Keratinocyte (primary cell): ENCODE data around the gene SLAMF1. TPM values are rescaled to one million over a fixed set of nuclear protein-coding genes. Genes with fewer than 3 reads are reported as not detected.

Experiments
- DNase-seq: peaks from one replicate; pipeline ENCODE4 v3.0.0-alpha.2; 2011; ENCODE audit warnings: low read depth, missing footprints, low spot score
- FAIRE-seq: peaks from 2 replicates; lab custom pipeline; 2011; peaks lifted over from hg19 to GRCh38; lab: Jason Lieb, UNC
- H2AFZ ChIP-seq: 2 replicates; pipeline ENCODE4 v1.6.0; 2012; ENCODE audit warnings: low read length, control low read depth, inconsistent platforms; ENCODE audit not compliant: control insufficient read depth
- H3K27ac ChIP-seq: 2 replicates; pipeline ENCODE4 v1.5.1; 2011; ENCODE audit warnings: low read length; ENCODE audit not compliant: control insufficient read depth, insufficient read depth
- H3K27me3 ChIP-seq: 3 replicates; pipeline ENCODE4 v1.6.0; 2011; ENCODE audit warnings: low read length; ENCODE audit not compliant: control insufficient read depth, insufficient read depth; ENCODE audit errors: extremely low read depth
- H3K36me3 ChIP-seq, 2 experiments: 2 replicates in 1 of 2; 3 replicates in 1 of 2; pipeline ENCODE4 v1.5.1; 2011; ENCODE audit warnings: low read length in 2 of 2, mild to moderate bottlenecking in 1 of 2; ENCODE audit not compliant: control insufficient read depth in 2 of 2, insufficient read depth in 2 of 2; ENCODE audit errors: extremely low read depth in 1 of 2
- H3K4me1 ChIP-seq: 3 replicates; pipeline ENCODE4 v1.5.1; 2011; ENCODE audit warnings: low read length; ENCODE audit not compliant: control insufficient read depth, insufficient read depth; ENCODE audit errors: extremely low read depth
- H3K4me2 ChIP-seq: 3 replicates; pipeline ENCODE4 v1.6.0; 2011; ENCODE audit warnings: low read depth, low read length; ENCODE audit not compliant: control insufficient read depth, insufficient read depth; ENCODE audit errors: extremely low read depth
- H3K4me3 ChIP-seq, 3 experiments: fragments of 200-600 bp in 1 of 3; sonication (generic) in 1 of 3; 2 replicates in 2 of 3; 3 replicates in 1 of 3; pipeline ENCODE4 v1.5.1; 2011 to 2016; ENCODE audit warnings: low read length in 3 of 3, mild to moderate bottlenecking in 3 of 3, control low read depth in 2 of 3, inconsistent platforms in 1 of 3, low read depth in 1 of 3, mixed read lengths in 1 of 3, mixed run types in 1 of 3, moderate library complexity in 1 of 3; ENCODE audit not compliant: control insufficient read depth in 2 of 3, insufficient read depth in 2 of 3; ENCODE audit errors: extremely low read depth in 1 of 3
- H3K79me2 ChIP-seq: 2 replicates; pipeline ENCODE4 v1.6.0; 2012; ENCODE audit warnings: low read length; ENCODE audit not compliant: control insufficient read depth, insufficient read depth
- H3K9ac ChIP-seq: 3 replicates; pipeline ENCODE4 v1.6.0; 2011; ENCODE audit warnings: low read length; ENCODE audit not compliant: control insufficient read depth, insufficient read depth; ENCODE audit errors: extremely low read depth
- H3K9me1 ChIP-seq: 3 replicates; pipeline ENCODE4 v1.6.0; 2011; ENCODE audit warnings: low read length; ENCODE audit not compliant: control insufficient read depth, insufficient read depth; ENCODE audit errors: extremely low read depth
- H3K9me3 ChIP-seq: 2 replicates; pipeline ENCODE4 v1.5.1; 2012; ENCODE audit warnings: low read depth, low read length; ENCODE audit not compliant: control insufficient read depth
- H4K20me1 ChIP-seq: 3 replicates; pipeline ENCODE4 v1.6.0; 2011; ENCODE audit warnings: low read length; ENCODE audit not compliant: control insufficient read depth, insufficient read depth; ENCODE audit errors: extremely low read depth
- CTCF ChIP-seq, 3 experiments: IDR thresholded peaks in 1 of 3; conservative IDR thresholded peaks in 1 of 3; optimal IDR thresholded peaks in 1 of 3; 2 replicates in 2 of 3; 3 replicates in 1 of 3; pipeline versions ENCODE3 to v1.5.1; 2011; ENCODE audit warnings: low read length in 3 of 3, mild to moderate bottlenecking in 3 of 3, moderate library complexity in 2 of 3, control low read depth in 1 of 3, inconsistent platforms in 1 of 3; ENCODE audit not compliant: insufficient read depth in 2 of 3; ENCODE audit errors: extremely low read depth in 1 of 3
- EZH2 ChIP-seq: IDR thresholded peaks from one replicate; pipeline ENCODE4 v1.6.1; 2012; ENCODE audit warnings: inconsistent platforms, mild to moderate bottlenecking, low read length, moderate library complexity
- dilution Hi-C: fragments of 300-500 bp; cut with MboI; formaldehyde crosslinking; loops from one replicate; pipeline ENCODE4 v1.7.0; 2020; ENCODE audit warnings: low sequenced_read_pairs; ENCODE audit not compliant: extremely low pct_ligation_motif_present
- polyA plus RNA-seq, 5 experiments: library from polyadenylated mRNA; depleted of rRNA in 3 of 5; stranded (reverse) in 3 of 5; stranded (forward) in 1 of 5; unstranded in 1 of 5; fragments of >200 nt; gene quantifications; 1 replicate in 1 of 5; 2 replicates in 3 of 5; 3 replicates in 1 of 5; pipeline versions ENCODE4 v1.2.1 to v1.2.3, GENCODE V29; 2011 to 2012; ENCODE audit warnings: missing spikeins in 2 of 5, low read depth in 1 of 5, low replicate concordance in 1 of 5

SLAMF1 gene
- polyA plus RNA-seq, 1 donor (not counting 4 experiments of a cell fraction or from before 2014, with no cell fraction given): not detected

- Histone ChIP-seq H3K27me3 (no peaks in the 10 kb centered on the region), H3K4me2 (no peak overlapping the region), H3K4me1 (no peaks in the 10 kb centered on the region), H2AFZ (no peak overlapping the region), H3K9me3 (no peaks in the 10 kb centered on the region), H3K4me3 (no peak overlapping the region), H3K9me1 (no peaks in the 10 kb centered on the region), H4K20me1 (no peaks in the 10 kb centered on the region), H3K36me3 (no peaks in the 10 kb centered on the region), H3K9ac (no peak overlapping the region), H3K27ac (no peak overlapping the region), H3K79me2 (no peaks in the 10 kb centered on the region)
- dilution Hi-C loops: no loop called here
- TF ChIP-seq EZH2: no peak
- TF ChIP-seq CTCF (optimal IDR thresholded peaks at IDR 0.05 in 1 of 3, IDR thresholded peaks at IDR 0.05 in 1 of 3, conservative IDR thresholded peaks at IDR 0.05 in 1 of 3; ENCODE audit: extremely low read depth in 1 of 3, insufficient read depth in 2 of 3, low read length in 3 of 3): no peak
- FAIRE-seq (no peak), DNase-seq (no peak)
These were observed 76.0 kb downstream of the SLAMF1 start for GRCh38 chr1:160570840-160571239.

DNA sequence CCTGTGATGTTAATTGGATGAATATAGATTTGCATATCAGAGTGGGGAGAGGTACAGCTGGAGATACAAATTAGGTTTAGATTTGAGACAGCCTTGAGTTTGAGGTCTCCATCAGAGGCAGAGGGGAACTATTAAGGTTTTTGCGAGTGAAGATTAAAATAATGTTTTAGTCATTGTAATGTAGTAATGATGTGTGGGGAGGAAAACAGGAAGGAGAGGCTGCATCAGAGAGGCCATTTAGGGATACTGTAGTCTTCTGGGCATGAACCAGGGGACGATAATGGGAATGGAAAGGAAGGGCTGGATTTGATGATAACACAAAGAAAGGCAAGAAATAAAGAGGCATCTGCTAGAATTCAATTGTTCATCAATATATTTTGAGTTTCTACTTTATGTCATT, 77.0 kb downstream of the SLAMF1 start:
- H3K4me2 ChIP-seq: no peak overlapping the region
- H3K27me3 ChIP-seq: no peaks in the 10 kb centered on the region
- dilution Hi-C loops: no loop called here
- H3K4me3 ChIP-seq: no peak overlapping the region
- FAIRE-seq (no peak), DNase-seq (no peak)
- no peaks in the 10 kb centered on the region for H3K4me1 ChIP-seq
- no peaks in the 10 kb centered on the region for H4K20me1 ChIP-seq
- no peak overlapping the region for H2AFZ ChIP-seq
- no peaks in the 10 kb centered on the region for H3K36me3 ChIP-seq
- no peak overlapping the region for H3K9ac ChIP-seq
- H3K27ac ChIP-seq: no peak overlapping the region
- TF ChIP-seq EZH2 (no peak), CTCF (optimal IDR thresholded peaks at IDR 0.05 in 1 of 3, IDR thresholded peaks at IDR 0.05 in 1 of 3, conservative IDR thresholded peaks at IDR 0.05 in 1 of 3; ENCODE audit: extremely low read depth in 1 of 3, insufficient read depth in 2 of 3, low read length in 3 of 3) (no peak)
- no peaks in the 10 kb centered on the region for H3K9me3 ChIP-seq
- no peaks in the 10 kb centered on the region for H3K79me2 ChIP-seq
- no peaks in the 10 kb centered on the region for H3K9me1 ChIP-seq
